ENCODE data around the gene ZNF407. TPM values are rescaled to one million over a fixed set of nuclear protein-coding genes. Genes with fewer than 3 reads are reported as not detected.

ZNF407 gene
- total RNA-seq, 1 experiment from 2014 or later, result 7.6 TPM

- Histone ChIP-seq H3K9me2 (ENCODE audit: insufficient read depth) (no peaks in the 10 kb centered on the region), H3K4me1 (ENCODE audit: control insufficient read depth in 1 of 2, insufficient read depth in 2 of 2, low read length in 2 of 2) (no peaks in the 10 kb centered on the region), H3K27ac (ENCODE audit: low read depth, low read length) (no peak overlapping the region), H3K79me2 (ENCODE audit: insufficient read depth, low read length) (no peaks in the 10 kb centered on the region), H4K20me1 (ENCODE audit: insufficient read depth) (no peaks in the 10 kb centered on the region), H3K36me3 (ENCODE audit: control insufficient read depth in 1 of 2, insufficient read depth in 2 of 2, low read length in 2 of 2) (no peaks in the 10 kb centered on the region), H3K9ac (ENCODE audit: low read length) (no peak overlapping the region), H3K4me3 (replicated peaks in 1 of 2; ENCODE audit: low read depth in 1 of 2, low read length in 2 of 2) (no peak overlapping the region), H3K27me3 (ENCODE audit: insufficient read depth, low read length) (no peaks in the 10 kb centered on the region), H3K4me2 (ENCODE audit: low read length) (no peak overlapping the region), H3K9me3 (ENCODE audit: control insufficient read depth in 1 of 2, insufficient read depth in 1 of 2, low read depth in 1 of 2, low read length in 2 of 2) (no peaks in the 10 kb centered on the region; a peak in 1 of 4 replicates), H2AFZ (ENCODE audit: low read depth, low read length, poor library complexity, severe bottlenecking) (no peak overlapping the region)
- ChIA-PET CTCF (no interaction called here), RAD21 (ENCODE audit: low non-redundant PET in 1 of 2, low total read pairs in 2 of 2, uncharacterized antibody in 2 of 2, unreplicated experiment in 2 of 2) (no interaction called here), POLR2A (no interaction called here)
- ATAC-seq (no peak), DNase-seq (ENCODE audit: low read depth, low spot score) (no peak)
- no TSS peak for BruUV-seq (replicated peaks)
- no peak for TF ChIP-seq POLR2A (IDR thresholded peaks at IDR 0.05; ENCODE audit: borderline replicate concordance, extremely low read depth, insufficient read depth, insufficient read length)
- no peak for TF ChIP-seq CBX3 (IDR thresholded peaks at IDR 0.05; ENCODE audit: low read depth)
- TF ChIP-seq JUND (IDR thresholded peaks at IDR 0.05), result no peak
- TF ChIP-seq EZH2 (IDR thresholded peaks at IDR 0.05), result no peak
- TF ChIP-seq ATF3 (IDR thresholded peaks at IDR 0.05), result no peak
- no peak for TF ChIP-seq ZBTB33 (IDR thresholded peaks at IDR 0.05; ENCODE audit: extremely low read depth, insufficient replicate concordance, low read length)
- TF ChIP-seq TCF7L2 (IDR thresholded peaks at IDR 0.05; ENCODE audit: borderline replicate concordance, extremely low read depth, insufficient read depth, insufficient read length), result no peak
- no peak for TF ChIP-seq CTCF (IDR thresholded peaks at IDR 0.05 in 2 of 3, conservative IDR thresholded peaks at IDR 0.05 in 1 of 3; ENCODE audit: borderline replicate concordance in 1 of 3, insufficient read depth in 1 of 3, low read depth in 2 of 3, low read length in 2 of 3)
- no peak for TF ChIP-seq ZNF274 (IDR thresholded peaks at IDR 0.05; ENCODE audit: low read depth, low read length)
- no peak for TF ChIP-seq EGR1 (IDR thresholded peaks at IDR 0.05; ENCODE audit: low read depth)
- TF ChIP-seq YY1 (IDR thresholded peaks at IDR 0.05; ENCODE audit: extremely low read depth, insufficient replicate concordance, low read depth, low read length), result no peak
- intact Hi-C loops (cut with micrococcal nuclease), result no loop called here
Measured at GRCh38 chr18:75010689-75011088, 413.0 kb downstream of the ZNF407 start.
